T47D (cell line): ENCODE measurements around the gene PLLP.

Experiments used
- DNase-seq, 2 experiments: peaks; one replicate each; pipeline versions ENCODE4 v3.0.0 to v3.0.0-alpha.2; 2011 to 2012; ENCODE audit warnings: low read depth in 1 of 2, low spot score in 1 of 2
- JUND ChIP-seq: IDR thresholded peaks from 2 replicates; pipeline ENCODE4 v1.6.1; 2012; ENCODE audit warnings: low read depth
- in situ Hi-C: cut with HindIII; loops from 2 replicates; pipeline ENCODE4 v1.10.0; 2016; ENCODE audit warnings: low sequenced_read_pairs, low pct_unique_long_range_greater_than_20kb

The PLLP gene

GRCh38 chr16:57233944-57234706 is 50.3 kb downstream of the PLLP start:
- no peak for TF ChIP-seq JUND
- in situ Hi-C loops: no loop called here
- DNase-seq: no peak

DNA sequence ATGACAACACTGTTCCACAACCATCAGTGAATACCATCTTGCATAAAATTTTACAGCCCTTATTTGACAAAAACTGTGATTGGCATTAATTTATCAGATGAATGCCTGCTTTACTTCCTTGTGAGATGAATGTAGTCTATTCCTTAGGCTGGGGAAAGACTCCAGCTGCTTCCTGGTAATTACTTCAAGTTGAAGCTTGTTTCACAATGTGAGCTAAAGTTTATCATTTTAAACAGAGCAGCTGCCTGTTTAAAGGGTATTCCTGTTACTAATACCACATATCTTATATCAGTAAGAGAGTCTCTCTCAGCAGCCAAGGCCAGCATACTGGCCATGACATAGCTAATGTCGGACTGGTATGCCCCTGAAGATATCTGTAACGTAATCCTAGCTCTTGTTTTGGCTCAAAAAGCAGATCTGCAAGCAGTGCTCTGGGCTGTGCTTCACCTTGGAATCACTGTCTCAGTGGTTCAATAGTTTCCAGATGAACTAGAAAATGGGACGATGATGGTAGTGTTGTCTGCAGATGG is 52.6 kb downstream of the PLLP start:
- TF ChIP-seq JUND: no peak
- no peak for DNase-seq
- in situ Hi-C loops: no loop called here

- no peak for DNase-seq
- no peak for TF ChIP-seq JUND
- in situ Hi-C loops: no loop called here
Observed at GRCh38 chr16:57229079-57229478, 55.4 kb downstream of the PLLP start.

- in situ Hi-C loops: no loop called here
- DNase-seq: no peak
- TF ChIP-seq JUND: no peak
Observed at GRCh38 chr16:57226701-57227621, 57.5 kb downstream of the PLLP start.

- TF ChIP-seq JUND: no peak
- in situ Hi-C loops: no loop called here
- DNase-seq: no peak
Observed at GRCh38 chr16:57225978-57226377, 58.5 kb downstream of the PLLP start.

DNA sequence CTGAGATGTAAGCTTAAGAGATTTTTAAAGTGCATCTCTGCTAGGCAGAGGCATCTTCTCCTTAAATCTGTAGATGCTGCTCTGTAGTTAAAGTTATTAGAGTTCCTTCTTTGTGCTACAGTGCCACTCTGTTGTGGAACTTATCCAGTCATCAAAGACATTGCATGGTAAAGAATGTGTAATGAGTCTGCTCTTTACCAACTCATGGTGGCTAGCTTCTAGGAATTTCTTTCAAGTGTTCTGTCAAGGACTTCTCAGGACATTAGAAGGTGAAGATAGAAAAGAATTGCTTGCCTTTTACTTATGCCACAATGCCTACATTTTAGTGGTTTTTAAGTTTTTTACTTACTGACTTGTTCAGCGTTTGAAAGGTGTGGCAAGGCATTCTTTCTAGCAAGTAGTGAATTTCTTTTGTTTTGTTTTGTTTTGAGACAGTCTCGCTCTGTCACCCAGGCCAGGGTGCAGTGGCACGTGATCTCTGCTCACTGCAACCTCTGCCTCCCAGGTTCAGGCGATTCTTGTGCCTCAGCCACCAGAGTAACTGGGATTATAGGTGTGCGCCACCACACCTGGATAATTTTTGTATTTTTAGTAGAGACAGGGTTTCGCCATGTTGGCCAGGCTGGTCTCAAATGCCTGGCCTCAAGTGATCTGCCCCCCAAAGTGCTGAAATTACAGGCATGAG is 59.7 kb downstream of the PLLP start:
- DNase-seq: no peak
- in situ Hi-C loops: no loop called here
- TF ChIP-seq JUND: no peak

DNA sequence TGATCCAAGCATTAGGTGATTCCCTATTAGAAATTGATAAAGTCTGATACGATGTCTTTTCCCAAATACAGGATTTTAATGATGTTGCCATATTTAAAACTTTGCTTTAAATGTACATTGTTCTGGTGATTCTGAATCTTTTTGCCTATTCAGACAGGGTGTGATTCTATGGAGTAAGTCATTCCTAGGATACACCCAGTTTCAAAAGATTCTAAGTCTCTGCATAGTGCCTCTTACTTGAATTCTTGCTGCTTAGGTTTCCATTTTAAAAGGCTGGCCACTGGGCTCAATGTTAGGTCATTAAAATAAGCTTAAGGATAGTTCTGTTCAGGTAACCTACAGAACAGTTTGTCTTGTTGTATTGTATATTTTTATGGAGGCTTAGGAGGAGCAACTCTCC is 61.4 kb downstream of the PLLP start:
- in situ Hi-C loops: no loop called here

DNA sequence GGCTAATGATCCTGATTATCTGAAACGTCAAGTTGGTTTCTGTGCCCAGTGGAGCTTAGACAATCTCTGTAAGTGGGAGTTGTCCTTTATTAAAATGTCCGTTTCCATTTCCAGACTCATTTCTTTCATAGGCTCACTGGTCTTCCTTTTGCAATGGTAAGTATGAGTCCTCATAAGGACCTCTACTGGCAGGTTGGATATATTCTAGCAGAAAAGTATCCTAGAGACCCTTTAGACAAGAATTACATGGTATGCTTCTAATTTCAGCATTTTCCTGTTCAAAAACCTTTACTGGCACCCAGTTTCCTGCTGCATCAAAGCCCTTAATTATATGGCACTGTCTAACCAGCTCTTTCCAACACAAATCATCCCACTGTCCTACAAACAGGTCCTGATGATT is 67.5 kb downstream of the PLLP start:
- no peak for DNase-seq
- in situ Hi-C loops: no loop called here
- no peak for TF ChIP-seq JUND

More for the DNA sequence above, 61.4 kb downstream of the PLLP start:
- no peak for DNase-seq
- no peak for TF ChIP-seq JUND

GRCh38 chr16:57213462-57213861 is 71.0 kb downstream of the PLLP start:
- no peak for TF ChIP-seq JUND
- DNase-seq: no peak
- in situ Hi-C loops: no loop called here

DNA sequence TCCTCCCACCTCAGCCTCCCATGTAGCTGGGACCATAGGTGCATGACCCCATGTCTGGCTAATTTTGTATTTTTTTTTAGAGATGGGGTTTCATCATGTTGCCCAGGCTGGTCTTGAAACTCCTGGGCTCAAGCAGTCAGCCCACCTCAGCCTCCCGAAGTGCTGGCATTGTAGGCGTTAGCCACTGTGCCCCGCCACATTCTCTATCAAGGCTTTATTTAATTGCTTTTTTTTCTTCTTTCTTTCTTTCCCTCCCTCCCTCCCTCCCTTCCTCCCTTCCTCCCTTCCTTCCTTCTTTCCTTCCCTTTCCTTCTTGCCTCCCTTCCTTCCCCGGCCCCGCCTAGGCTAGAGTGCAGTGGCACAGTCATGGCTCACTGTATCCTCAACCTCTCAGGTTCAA is 74.7 kb downstream of the PLLP start:
- in situ Hi-C loops: no loop called here
- DNase-seq: no peak
- no peak for TF ChIP-seq JUND

DNA sequence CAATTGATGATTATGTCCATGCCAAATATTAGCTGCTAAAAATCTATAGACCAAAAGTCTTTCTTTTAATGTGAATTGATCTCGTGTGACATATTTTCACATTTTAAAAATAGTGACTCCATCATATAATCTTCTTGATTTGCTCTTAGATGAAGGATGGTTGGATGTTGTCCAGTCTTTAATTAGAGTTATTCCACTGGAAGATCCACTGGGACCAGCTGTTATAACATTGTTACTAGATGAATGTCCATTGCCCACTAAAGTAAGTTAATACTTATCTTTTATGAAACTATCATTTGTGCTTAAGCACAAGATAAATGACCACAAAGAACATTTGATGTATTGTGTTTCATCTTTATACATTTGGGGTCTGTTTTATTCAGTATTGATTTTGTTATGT is 75.5 kb downstream of the PLLP start:
- TF ChIP-seq JUND: no peak
- in situ Hi-C loops: no loop called here
- DNase-seq: no peak
